Cardiac muscle cell (in vitro differentiated cells and primary cell): Measurements from ENCODE around the gene LRRC4C. TPM values are rescaled to one million over a fixed set of nuclear protein-coding genes. Genes with fewer than 3 reads are reported as not detected.

Experiments used
- DNase-seq, 2 donors: peaks; one replicate each; pipeline versions ENCODE4 v3.0.0 to v3.0.0-alpha.2; 2010 to 2017; ENCODE audit warnings: low read depth in 1 of 2, low spot score in 1 of 2
- H3K27ac ChIP-seq: fragments of 200-600 bp; sonication (generic); 2 replicates; pipeline ENCODE4 v1.5.1; 2016
- H3K27me3 ChIP-seq: fragments of 200-600 bp; sonication (generic); 2 replicates; pipeline ENCODE4 v1.6.0; 2016; ENCODE audit warnings: control low read depth
- H3K36me3 ChIP-seq: fragments of 200-600 bp; sonication (generic); 2 replicates; pipeline ENCODE4 v1.5.1; 2016; ENCODE audit warnings: control low read depth
- H3K4me1 ChIP-seq: fragments of 200-600 bp; sonication (generic); 2 replicates; pipeline ENCODE4 v1.8.1; 2017; ENCODE audit warnings: low read depth, mild to moderate bottlenecking, mixed run types
- H3K4me3 ChIP-seq: fragments of 200-600 bp; sonication (generic); 2 replicates; pipeline ENCODE4 v1.5.1; 2016; ENCODE audit warnings: mild to moderate bottlenecking
- H3K9me3 ChIP-seq: fragments of 200-600 bp; sonication (generic); 2 replicates; pipeline ENCODE4 v1.5.1; 2017; ENCODE audit warnings: low read depth, mild to moderate bottlenecking, control low read depth
- CTCF ChIP-seq: IDR thresholded peaks from 2 replicates; pipeline ENCODE4 v1.5.1; 2012; ENCODE audit warnings: low read depth, mild to moderate bottlenecking, low read length
- polyA plus RNA-seq: library from polyadenylated mRNA; unstranded; fragments of >200 nt; fragmentation: Nextera tagmentation; extraction: Ambion mirVana; gene quantifications from 2 replicates; pipeline ENCODE4 v1.2.1, GENCODE V29; 2016
- total RNA-seq: library from RNA; depleted of rRNA; stranded (reverse); fragments of >200 nt; gene quantifications from 2 replicates; pipeline ENCODE4 v1.2.3, GENCODE V29; 2016

Gene LRRC4C
- total and polyA plus RNA-seq, 2 experiments from 2014 or later, result 0.66 to 0.77 TPM

- Histone ChIP-seq H3K9me3 (no peaks in the 10 kb centered on the region), H3K27me3 (no peaks in the 10 kb centered on the region), H3K4me3 (no peak overlapping the region), H3K27ac (no peak overlapping the region), H3K4me1 (no peaks in the 10 kb centered on the region), H3K36me3 (no peaks in the 10 kb centered on the region)
- DNase-seq, result no peak
- TF ChIP-seq CTCF, result no peak
These were observed 1219.2 kb downstream of the LRRC4C start for GRCh38 chr11:40240284-40240683.

- H3K27ac ChIP-seq, result no peak overlapping the region
- no peak overlapping the region for H3K4me3 ChIP-seq
- DNase-seq, result no peak
- no peaks in the 10 kb centered on the region for H3K9me3 ChIP-seq
- no peaks in the 10 kb centered on the region for H3K27me3 ChIP-seq
- peaks cover 4% of the 10 kb centered on the region for H3K4me1 ChIP-seq
- H3K36me3 ChIP-seq, result no peaks in the 10 kb centered on the region
- no peak for TF ChIP-seq CTCF
These were observed 1222.9 kb downstream of the LRRC4C start for GRCh38 chr11:40236526-40236925.

GRCh38 chr11:40235841-40236240 lies 1223.6 kb downstream of the LRRC4C start:
- H3K9me3 ChIP-seq, result no peaks in the 10 kb centered on the region
- H3K4me3 ChIP-seq, result no peak overlapping the region
- no peak overlapping the region for H3K27ac ChIP-seq
- no peak for TF ChIP-seq CTCF
- DNase-seq, result no peak
- no peaks in the 10 kb centered on the region for H3K27me3 ChIP-seq
- H3K4me1 ChIP-seq, result peaks cover 4% of the 10 kb centered on the region
- H3K36me3 ChIP-seq, result no peaks in the 10 kb centered on the region

GRCh38 chr11:40230821-40231220 lies 1228.6 kb downstream of the LRRC4C start:
- no peak overlapping the region for H3K27ac ChIP-seq
- DNase-seq, result no peak
- H3K4me3 ChIP-seq, result no peak overlapping the region
- H3K9me3 ChIP-seq, result no peaks in the 10 kb centered on the region
- no peaks in the 10 kb centered on the region for H3K36me3 ChIP-seq
- no peaks in the 10 kb centered on the region for H3K27me3 ChIP-seq
- H3K4me1 ChIP-seq, result peaks cover 4% of the 10 kb centered on the region
- TF ChIP-seq CTCF, result no peak

- no peak for DNase-seq
- Histone ChIP-seq H3K27ac (no peak overlapping the region), H3K4me3 (no peak overlapping the region), H3K9me3 (no peaks in the 10 kb centered on the region), H3K4me1 (peaks cover 4% of the 10 kb centered on the region), H3K27me3 (no peaks in the 10 kb centered on the region), H3K36me3 (no peaks in the 10 kb centered on the region)
- no peak for TF ChIP-seq CTCF
These were observed 1230.8 kb downstream of the LRRC4C start for GRCh38 chr11:40228662-40229061.

- DNase-seq, result no peak
- Histone ChIP-seq H3K36me3 (no peaks in the 10 kb centered on the region), H3K27ac (no peak overlapping the region), H3K9me3 (no peaks in the 10 kb centered on the region), H3K4me3 (no peak overlapping the region), H3K4me1 (peaks cover 13% of the 10 kb centered on the region), H3K27me3 (no peaks in the 10 kb centered on the region)
- no peak for TF ChIP-seq CTCF
These were observed 1231.7 kb downstream of the LRRC4C start for GRCh38 chr11:40227730-40228129.
